HG03060 (cell line): ENCODE measurements around the gene SORCS3.
"Not testable (repeated sequence)": the region's sequence is repeated elsewhere in the genome, so short reads cannot be mapped to it uniquely, and the experiment has no call there.

Experiments used
- ATAC-seq: cut with Tn5 transposase; IDR thresholded peaks from one replicate; pipeline ENCODE4 v1.9.1; 2021; ENCODE audit warnings: low read depth, moderate number of reproducible peaks; ENCODE audit not compliant: unreplicated experiment

SORCS3 gene

DNA sequence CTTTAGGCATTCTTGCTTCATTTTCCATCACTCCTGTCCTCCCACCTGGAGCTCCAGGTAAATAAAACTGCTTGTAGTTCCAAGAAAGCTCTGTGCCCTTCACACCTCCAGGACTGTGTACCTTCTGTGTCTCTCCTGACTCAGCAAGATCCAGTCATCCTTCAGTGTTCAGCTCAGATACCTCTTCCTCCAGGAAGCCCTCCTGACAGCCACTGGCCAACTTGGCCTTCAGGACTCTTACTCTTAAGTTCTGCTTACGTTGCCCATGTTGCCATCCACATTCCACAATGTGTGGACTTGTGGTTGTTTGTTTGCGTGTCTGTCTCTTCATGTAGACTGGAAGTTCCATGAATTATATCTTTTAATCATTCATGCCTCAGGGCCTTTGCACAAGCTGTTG, 48.0 kb downstream of the SORCS3 start:
- no peak for ATAC-seq

DNA sequence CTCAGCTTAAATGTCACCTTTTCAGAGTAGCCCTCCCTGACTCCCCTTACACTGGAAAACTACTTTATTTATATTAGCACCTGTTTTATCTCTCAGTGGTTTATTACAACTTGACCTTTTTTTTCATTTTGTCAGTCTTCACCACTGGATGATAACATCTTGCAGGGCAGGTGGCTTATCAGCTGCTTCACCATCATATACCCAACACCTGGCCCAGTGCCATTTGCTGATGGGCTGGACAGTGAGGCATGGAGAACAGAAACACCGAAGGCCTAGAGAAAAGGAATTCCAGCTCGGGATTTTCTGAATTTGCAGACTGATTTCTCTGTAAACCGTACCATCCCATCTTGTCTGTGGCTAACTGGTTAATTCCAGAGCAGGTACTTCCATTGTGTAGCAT, 48.5 kb downstream of the SORCS3 start:
- ATAC-seq, result no peak

DNA sequence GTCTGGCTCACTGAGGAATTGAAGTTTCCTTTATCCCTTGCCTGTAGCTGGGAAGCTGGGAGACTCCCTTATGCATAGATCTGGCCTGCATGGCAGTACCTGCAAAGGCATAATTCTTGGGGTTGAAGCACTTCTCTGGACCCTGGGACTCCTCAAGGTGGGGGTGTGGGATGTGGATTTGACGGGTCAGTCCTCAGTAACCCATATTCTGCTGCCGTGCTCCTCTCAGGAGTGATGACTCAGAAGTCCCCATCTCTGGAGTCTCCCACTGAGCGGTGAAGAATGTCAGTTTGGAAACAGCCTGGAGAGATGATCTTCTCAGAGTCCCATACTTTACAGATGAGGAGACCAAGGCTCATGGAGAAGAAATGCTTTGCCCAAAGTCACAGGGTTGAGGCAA, 49.0 kb downstream of the SORCS3 start:
- ATAC-seq, result no peak

DNA sequence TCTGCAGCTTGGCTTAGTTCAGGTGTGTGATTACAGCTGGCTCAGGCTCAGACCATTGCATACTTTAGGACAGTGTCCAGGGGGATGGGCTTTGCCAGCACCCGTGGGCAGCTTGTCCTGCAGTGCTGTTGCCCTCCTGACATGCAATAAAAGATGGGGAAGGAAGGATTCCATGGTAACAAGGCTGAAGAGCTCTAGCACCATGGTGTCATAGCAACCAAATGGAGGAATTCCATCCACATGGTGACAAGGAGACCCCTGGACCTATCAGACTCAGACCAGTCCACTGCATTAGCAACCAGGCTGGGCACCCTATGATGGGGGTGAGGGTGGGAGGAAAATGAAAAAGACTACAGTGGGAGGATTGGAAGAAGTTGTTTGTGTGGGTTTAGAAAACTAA, 49.9 kb downstream of the SORCS3 start:
- no peak for ATAC-seq

DNA sequence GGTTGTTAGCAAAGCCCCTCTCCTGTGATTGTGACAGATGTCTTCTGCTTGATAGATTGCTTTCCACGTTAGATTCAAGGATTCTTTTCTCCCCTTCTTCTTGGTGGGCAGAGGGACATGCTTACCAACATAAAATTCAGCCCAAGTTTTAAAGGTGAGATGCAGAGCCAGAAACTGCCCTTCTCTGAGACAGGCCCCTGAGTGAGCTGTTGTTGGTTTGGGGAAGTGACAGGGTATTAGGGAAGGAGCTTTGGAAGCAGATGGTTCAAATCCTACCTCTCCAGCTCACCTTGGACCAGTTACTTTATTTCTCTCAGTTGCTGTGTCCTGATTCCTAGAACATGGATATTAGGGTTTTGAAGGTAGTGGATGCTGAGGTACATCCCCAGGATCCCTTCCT, 53.0 kb downstream of the SORCS3 start:
- no peak for ATAC-seq

DNA sequence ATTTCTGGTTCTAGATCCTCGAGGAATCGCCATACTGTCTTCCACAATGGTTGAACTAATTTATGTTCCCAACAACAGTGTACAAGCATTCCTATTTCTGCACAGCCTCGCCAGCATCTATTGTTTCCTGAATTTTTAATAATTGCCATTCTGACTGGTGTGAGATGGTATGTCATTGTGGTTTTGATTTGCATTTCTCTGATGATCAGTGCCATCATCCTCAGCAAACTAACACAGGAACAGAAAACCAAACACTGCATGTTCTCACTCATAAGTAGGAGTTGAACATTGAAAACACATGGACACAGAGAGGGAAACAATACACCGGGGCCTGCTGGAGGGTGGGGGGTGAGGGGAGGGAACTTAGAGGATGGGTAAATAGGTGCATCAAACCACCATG, 62.2 kb downstream of the SORCS3 start:
- not testable (repeated sequence) for ATAC-seq

DNA sequence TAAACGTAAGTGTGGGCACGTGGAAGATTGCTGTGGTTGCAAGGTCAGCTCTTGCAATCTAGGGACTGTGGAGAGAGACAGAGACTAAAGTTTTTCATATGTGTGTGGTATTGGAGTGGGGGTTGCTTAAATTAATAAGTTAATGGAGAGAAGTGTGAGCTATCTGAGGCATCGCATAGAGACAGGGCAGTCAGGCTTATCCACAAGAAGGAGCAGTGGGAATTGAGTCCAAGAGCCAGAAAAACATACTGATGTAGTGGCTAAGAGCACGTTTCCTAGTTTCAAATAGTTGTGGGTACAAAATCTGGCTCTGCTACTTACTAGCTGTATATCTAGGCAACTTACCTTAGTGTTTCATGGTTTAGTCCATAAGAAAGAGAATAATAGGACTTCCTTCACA, 65.8 kb downstream of the SORCS3 start:
- no peak for ATAC-seq

DNA sequence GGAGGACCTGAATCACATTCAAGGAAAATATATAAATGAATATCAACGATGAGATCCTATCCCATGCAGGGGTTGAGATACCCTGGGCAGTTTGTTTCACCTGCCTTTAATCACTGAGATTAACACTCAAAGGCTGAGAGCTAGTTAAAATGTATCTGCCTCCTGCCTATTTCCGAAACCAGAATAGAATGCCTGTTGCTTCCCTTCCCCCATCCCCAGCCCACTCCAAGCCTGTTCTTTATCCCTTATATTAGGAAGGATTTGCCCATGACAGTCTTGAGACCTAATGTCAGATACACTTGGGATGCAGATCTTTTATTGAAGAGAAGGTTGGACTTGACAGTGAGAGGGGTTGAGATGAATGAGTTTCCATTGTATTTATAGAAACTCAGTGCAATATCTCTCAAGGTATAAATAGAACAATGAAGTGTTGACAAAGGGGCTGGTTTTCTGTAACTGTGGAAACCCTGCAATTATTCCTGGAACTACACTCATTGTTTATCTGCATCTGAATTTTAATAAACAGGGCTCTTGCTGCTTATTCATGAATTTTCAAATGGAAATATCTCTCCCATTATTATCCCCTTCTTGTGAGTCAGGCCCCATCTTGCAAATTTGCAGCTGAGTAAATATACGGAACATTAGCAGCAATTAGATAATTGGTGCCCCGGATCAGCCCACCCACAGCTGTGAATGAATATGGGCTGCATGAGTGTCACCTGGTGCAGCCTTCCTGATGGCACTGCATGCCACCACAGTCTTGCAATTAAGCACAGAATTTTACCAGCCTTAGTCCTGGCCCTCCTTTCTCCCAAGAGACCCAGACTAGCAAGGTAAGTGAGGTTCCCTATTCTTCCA, 66.7 kb downstream of the SORCS3 start:
- ATAC-seq, result no peak

DNA sequence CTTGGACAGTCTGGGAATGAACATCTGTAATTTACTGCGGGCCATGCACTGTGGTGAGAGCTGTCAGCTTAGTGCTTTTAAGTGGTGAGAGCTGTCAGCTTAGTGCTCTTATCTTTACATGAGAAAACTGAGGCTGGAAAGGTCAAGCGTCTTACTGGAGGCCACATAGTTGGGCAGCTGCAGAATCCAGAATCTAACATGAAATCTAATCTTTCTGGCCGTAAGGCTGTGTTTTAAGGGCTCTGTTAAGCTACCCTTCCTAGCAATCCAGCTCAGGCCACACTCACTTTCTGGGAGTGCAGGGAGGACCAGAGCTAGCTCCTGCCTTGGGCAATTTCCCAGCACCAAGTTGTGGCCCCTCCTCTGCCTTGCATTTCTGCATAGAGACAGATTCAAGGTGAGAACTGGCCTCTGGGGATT, 70.2 kb downstream of the SORCS3 start:
- ATAC-seq, result no peak

DNA sequence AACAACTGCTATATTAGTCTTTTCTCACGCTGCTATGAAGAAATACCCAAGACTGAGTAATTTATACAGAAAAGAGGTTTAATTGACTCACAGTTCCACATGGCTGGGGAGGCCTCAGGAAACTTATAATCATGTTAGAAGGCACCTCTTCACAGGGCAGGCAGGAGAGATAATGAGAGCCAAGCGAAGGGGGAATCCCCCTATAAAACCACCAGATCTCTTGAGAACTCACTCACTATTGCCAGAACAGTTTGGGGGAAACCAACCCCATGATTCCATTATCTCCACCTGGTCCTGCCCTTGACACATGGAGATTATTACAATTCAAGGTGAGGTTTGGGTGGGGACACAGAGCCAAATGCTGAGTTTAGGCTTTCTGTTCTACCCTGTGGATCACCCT, 89.5 kb downstream of the SORCS3 start:
- ATAC-seq, result not testable (repeated sequence)

DNA sequence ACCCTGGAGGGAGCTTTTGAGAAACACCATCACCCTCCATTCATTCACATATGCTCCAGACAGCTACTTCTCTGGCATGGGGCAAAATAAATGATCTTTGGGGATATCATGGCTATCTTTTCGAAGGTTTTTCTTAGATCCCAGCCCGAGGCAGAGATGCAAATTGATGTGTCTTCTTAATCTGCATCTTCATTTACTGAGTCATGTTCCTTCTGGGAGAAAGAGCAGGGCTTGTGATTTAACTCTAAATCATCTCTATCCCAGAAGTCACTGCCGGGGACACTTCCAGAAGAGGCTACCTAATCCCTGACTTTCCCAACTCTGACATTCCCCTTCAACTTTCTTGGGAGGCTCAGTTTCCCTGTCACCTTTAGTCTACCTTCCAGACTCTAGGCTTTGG, 90.1 kb downstream of the SORCS3 start:
- ATAC-seq, result no peak

DNA sequence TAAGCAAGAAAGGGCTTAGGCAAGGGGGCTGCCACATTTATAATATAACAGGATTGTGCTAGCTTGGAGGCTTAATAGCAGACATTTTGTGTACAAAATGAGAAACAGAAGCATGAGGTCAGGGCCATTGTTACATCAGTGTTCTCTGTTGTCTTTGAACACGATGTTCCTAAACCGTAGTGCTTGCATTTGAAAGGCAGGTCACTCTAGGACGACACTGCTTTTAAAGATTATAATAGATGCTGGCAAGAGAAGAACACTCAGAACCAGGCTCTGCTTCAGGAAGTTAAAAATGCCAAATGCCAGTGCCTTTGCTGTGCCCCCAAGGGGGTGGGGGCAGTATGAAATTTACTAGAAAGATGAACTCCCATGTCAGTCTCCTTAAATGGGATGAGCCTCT, 91.1 kb downstream of the SORCS3 start:
- no peak for ATAC-seq

DNA sequence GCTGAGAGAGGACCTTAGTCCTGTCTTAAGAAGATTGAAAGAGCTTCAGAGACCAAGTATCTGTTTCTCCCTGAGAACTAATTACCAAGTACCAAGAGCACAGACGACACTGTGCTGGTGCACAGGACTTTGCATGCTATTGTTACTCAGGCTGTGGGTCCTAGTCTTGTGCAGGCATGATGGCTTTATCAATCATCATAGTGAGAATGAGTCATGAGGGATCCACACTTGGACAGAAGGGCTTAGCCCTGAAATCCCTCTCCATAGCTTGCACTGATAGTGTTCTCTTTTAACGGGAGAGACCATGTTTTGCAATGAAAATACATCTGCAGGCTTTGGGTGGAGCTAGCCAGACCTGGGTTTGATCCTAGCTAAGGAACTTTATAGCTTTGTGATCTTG, 93.3 kb downstream of the SORCS3 start:
- ATAC-seq, result no peak

DNA sequence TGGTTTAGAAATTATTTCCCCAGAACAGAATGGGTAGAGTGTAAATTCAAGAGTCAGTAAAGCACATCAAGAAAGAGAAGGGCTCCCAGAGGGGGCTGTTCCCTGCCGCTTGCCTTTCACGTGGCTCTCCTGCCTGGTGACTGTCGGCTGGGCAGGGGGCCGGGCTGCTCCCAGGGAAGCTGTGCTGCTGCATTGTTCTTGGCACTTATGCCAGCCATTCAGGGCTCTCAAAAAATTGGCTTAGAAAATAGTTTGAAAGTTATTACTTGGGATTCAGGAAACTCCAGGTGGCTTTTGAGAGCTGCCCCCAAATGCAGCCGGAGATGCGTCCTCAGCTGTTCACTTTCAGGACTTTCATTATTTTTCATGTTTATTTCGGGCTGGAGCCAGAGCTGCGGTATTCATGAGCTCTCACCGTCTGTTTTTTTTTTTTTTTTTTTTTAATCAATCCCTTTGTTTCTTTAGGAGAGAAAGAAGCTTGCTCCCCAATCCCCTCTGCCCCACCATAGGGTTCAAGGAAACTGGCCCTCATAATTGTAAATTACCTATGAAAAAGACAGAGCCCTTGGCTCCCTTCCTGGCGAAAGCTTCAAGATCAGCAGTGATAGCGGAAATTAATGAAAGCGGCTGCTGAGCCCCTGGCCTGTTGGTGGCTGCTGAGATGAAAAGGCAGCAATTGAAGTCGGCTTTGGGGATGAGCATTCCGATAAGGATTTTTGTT, 94.1 kb downstream of the SORCS3 start:
- ATAC-seq, result no peak

DNA sequence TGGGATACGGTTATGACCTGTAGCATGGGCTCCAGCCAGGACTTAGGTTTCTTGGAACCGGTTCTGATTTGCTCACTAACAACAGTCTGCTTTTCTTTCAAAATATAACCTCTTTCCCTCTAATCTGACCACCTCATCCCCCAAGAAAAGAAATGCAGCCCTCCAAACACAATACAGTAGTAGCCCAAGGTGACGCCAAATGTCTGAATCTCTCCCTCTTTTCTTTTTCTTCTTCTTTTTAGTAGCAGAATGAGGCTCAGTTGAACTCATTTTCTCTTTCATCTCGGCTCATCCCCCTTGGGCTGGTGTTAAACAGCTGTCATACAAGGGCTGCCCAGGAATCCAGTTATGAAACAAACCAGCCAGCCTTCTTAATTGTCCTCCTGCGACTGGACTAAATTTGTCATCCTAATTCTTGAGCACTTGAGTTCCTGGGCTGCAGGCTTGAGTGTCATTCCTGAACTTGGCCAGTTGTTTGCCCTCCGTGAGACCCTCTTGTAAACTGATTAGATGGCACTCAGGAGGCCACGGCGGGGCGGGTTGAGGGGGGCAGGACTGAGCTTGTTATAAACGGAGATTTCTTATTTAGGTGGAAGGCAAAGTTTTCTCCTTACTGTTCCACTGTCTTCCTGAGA, 94.8 kb downstream of the SORCS3 start:
- ATAC-seq, result no peak

DNA sequence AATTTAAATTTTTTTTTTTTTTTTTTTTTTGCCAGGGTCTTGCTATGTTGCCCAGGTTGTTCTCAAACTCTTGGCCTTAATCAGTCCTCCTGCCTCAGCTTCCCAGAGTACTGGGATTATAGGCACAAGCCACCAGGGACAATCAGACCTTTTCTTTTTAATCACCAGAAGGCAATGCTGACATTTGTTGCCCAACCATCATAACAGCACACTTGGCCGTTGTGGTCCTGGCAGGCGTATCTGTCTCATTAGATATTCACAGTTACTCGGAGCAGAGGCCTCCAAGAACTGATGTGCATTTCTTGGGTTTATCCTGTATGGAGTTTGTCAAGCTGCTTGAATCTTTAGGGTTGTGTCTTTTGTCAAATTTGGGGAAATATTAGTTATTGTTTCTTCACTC, 100.0 kb downstream of the SORCS3 start:
- no peak for ATAC-seq

DNA sequence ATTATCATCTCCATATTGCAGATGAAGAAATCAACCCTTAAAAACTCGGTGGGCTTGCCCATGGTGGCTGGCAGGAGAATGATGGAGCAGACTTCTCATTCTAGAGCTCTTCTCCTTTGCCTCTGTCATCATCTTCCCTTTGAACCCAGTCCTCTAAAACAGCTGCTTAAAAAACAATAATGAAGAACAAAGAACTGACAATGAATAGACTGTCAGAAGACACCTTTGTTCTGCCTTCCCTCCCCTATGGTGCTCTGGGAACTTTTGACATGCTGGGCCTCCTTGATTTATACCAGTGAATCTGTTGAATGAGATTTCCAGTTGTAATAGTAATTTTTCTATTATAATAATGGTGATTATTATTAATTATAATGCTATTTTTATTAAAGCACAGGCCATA, 103.0 kb downstream of the SORCS3 start:
- ATAC-seq, result no peak

DNA sequence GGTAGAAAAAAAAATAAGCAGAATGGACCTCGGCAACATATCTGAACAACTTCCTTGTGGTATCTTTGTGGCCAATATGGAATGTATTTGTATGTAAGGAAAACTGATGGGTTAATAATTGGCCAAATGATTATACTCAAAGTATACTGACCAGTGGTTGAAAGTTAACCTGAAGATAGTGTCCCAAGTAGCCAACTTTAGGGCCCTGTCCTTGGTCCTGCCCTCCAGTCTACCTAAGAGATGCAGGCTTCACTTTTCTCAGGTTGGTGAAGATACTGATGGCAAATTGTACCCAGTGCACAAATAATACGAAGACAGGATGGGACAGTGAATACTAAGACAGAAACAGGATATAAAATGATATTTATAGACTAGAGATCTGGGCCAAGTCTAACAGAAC, 109.2 kb downstream of the SORCS3 start:
- no peak for ATAC-seq

DNA sequence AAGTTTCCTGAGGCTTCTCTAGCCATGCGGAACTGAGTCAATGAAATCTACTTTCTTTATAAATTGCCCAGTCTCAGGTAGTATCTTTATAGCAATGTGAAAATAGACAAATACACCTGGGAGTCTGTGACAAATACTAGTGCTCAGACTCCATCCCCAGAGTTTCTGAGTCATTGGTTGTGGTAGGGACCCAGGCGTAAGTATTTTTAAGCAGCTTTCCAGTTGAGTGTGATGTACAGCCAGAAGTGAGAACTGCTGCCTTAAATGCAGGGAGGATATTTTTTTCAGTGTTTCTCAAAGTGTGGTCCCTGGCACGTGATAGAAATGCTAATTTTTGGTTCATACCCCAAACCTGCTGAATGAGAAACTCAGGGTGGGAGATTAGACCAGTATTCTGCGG, 121.7 kb downstream of the SORCS3 start:
- no peak for ATAC-seq

DNA sequence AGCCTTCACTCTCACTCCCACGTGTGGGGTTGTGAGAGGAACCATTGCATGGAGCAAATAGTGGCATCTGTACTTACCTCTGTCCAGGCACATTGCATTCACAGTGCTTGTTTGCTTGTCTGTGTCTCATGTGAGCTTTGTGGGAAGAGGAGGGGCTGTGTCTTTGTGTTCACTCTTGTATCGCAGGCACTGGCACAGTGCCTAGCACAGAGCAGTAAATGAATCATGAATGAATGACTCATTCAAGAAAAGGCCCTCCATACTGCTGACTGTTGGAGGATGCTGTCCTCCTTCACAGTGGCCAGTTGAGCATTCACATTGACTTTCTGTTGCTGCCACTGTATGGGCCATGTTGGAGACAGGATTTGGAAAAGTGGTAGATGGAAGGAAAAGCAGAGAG, 125.3 kb downstream of the SORCS3 start:
- ATAC-seq, result peak; percentile 66

DNA sequence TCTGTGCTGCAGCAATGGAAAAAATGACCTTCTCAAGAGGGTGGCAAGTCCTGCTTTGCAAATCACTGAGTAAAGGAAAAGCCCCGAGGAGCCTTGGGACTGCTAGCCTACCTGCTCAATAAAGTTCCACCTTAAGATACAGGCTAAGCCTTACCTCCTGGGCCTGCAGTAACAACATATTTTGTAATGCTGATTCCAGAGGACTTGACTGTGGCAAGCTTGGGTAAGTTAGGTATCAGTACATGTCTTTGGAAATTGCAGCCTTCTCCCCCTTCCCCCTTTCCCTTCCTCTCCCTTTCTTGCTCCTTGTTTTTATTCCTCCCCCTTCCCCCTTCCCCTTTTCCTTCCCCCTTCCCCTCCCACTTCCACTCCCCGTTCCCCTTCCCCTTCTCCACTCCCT, 126.2 kb downstream of the SORCS3 start:
- no peak for ATAC-seq

DNA sequence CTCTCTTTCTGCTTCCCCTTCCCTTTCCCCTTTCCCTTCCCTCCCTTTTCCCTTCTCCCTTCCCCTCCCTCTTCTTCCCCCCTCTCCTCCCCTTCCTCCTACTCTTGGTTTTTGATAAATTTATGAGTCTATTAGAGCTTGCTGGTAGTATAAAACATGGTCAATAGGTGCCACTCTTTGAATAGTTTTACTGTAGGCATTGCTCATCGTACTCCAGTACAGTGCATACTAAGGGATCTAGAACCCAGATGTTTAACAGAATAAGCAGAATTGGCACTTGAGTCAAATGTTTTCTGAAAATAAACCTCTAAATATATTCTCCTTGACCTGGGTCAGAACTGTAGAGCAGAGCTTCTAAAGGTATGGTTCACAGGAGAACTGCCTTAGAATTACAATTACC, 126.7 kb downstream of the SORCS3 start:
- ATAC-seq, result peak; percentile 35
